ENCODE measurements around the gene KRTAP4-7.
"Not testable (repeated sequence)": the region's sequence is repeated elsewhere in the genome, so short reads cannot be mapped to it uniquely, and the experiment has no call there.

KRTAP4-7 gene

DNA sequence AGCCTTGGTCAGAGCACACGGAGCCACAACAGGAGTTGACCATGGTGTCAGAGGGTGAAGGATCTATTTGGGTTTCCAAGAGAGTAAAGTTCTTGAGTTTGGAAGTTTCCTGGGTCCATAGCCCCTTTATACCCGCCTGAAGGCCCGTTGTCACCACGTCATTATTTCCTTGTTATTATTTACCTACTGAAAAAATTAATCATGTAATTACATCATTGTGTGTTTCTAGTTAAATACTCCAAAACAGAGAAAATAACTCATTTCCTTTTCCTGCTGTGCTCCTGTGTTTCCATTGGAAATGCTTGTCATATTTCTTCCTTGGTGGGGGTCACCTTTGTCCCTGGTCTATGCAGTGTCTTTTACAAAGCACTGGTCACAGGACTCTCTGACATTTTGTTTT, 14.1 kb downstream of the KRTAP4-7 start, which contains the start of gene KRTAP4-8:
Gene KRTAP4-8 (minus strand): TSS at position 101 of the 400 bp plus-strand sequence. CDS start 58 bp downstream, at position 43.
- no peak for DNase-seq (ENCODE audit: low read depth, low spot score)
- H3K4me3 ChIP-seq (ENCODE audit: low read depth, low read length) = no peak within 1 kb of the TSS
- in situ Hi-C loops (cut with HindIII; ENCODE audit: low sequenced_read_pairs) = no loop called here
- TF ChIP-seq, protein P1, sequence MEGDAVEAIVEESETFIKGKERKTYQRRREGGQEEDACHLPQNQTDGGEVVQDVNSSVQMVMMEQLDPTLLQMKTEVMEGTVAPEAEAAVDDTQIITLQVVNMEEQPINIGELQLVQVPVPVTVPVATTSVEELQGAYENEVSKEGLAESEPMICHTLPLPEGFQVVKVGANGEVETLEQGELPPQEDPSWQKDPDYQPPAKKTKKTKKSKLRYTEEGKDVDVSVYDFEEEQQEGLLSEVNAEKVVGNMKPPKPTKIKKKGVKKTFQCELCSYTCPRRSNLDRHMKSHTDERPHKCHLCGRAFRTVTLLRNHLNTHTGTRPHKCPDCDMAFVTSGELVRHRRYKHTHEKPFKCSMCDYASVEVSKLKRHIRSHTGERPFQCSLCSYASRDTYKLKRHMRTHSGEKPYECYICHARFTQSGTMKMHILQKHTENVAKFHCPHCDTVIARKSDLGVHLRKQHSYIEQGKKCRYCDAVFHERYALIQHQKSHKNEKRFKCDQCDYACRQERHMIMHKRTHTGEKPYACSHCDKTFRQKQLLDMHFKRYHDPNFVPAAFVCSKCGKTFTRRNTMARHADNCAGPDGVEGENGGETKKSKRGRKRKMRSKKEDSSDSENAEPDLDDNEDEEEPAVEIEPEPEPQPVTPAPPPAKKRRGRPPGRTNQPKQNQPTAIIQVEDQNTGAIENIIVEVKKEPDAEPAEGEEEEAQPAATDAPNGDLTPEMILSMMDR (IDR thresholded peaks at IDR 0.05; ENCODE audit: low read depth, low read length) = no peak

DNA sequence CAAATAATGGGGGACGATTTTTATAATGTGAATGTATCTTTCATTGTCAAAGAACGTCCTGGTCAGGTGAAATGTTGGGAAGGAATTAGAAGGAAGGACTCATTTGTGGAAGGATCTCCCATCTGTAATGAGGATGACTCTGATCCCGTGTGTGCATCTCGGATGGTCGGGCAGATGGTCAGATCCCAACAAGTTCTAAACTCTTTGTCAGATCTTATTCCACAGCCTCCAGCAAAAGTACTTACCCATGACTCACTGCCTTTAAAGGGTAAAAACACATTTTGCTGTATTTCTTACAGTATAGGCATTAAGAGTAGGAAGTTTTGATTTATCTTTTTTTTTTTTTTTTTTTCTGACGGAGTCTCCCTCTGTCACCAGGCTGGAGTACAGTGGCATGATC, 14.5 kb downstream of the KRTAP4-7 start:
- in situ Hi-C loops (cut with HindIII; ENCODE audit: low sequenced_read_pairs) = no loop called here
- no peak overlapping the region for H3K4me3 ChIP-seq (ENCODE audit: low read depth, low read length)
- DNase-seq (ENCODE audit: low read depth, low spot score) = peak; percentile 31
- TF ChIP-seq, protein P1 (IDR thresholded peaks at IDR 0.05; ENCODE audit: low read depth, low read length) = no peak

DNA sequence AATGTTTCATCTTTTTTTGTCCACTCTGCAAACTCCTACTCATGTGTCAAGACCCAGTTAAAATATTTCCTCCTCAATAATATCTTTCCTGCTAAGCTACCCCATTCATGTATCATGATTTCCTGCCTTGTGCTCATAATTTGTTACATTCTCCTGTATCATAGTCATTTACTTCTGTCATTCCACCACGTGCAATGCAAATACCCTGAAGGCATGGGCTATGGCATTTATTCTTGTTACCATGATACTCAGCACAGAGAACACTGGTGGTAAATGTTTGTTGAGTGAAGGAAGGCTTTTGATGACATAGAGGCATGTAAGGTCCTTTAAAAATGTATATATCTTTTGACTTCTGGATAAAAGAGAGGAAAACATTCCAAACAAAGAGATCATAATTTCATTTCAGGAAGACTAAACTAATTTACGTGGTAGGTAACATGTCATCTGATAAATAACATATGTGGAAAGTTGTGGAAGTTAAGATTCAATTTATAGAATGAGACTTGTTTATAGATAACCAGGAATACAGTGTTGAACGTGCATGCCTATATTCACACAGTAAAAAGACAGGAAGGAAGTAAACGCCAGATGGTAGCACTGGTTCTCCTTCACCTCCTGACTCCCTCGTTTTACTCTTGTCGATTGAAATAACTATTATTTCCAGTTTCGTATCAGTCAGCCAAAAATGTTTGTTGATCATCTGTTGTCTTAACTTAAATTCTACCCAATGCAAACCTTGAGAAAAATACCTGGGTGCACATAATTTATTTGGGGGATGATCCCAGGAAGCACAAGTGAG, 15.9 kb downstream of the KRTAP4-7 start:
- not testable (repeated sequence) for H3K4me3 ChIP-seq (ENCODE audit: low read depth, low read length)

DNA sequence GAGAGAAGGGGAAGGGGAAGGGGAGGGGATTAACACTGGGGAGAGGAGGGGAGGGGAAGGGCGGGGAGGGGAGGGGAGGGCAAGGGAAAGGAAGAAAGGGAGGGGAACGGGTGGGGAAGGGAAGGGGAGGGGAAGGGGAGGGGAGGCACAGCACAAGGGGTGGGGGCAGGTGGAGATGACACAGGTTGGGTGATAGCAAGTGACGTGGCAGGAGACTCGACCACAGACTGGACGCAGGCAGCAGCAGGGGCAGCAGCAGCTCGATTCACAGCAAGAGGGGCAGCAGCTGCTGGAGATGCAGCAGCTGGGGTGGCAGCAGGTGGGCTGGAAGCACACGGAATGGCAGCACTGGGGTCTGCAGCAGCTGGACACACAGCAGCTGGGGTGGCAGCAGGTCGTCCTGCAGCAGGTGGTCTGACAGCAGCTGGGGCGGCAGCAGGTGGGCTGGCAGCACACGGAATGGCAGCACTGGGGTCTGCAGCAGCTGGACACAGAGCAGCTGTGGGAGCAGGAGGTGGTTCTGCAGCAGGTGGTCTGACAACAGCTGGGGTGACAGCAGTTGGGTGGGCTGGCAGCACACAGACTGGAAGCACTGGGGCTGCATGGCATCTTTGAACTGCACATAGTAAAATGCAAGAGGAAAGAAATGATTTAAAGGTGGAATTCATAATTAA, 17.8 kb downstream of the KRTAP4-7 start, which contains the start of gene KRTAP4-16:
Gene KRTAP4-16 (minus strand): TSS at position 624 of the 674 bp plus-strand sequence. CDS start 0 bp downstream, at position 624.
- TF ChIP-seq, protein P1 (IDR thresholded peaks at IDR 0.05; ENCODE audit: low read depth, low read length) = no peak
- H3K4me3 ChIP-seq (ENCODE audit: low read depth, low read length) = no peak within 1 kb of the TSS
- no peak for DNase-seq (ENCODE audit: low read depth, low spot score)
- in situ Hi-C loops (cut with HindIII; ENCODE audit: low sequenced_read_pairs) = no loop called here

More for the DNA sequence above, 15.9 kb downstream of the KRTAP4-7 start:
- peak; percentile 43 for DNase-seq (ENCODE audit: low read depth, low spot score)
- in situ Hi-C loops (cut with HindIII; ENCODE audit: low sequenced_read_pairs) = not testable (repeated sequence)

DNA sequence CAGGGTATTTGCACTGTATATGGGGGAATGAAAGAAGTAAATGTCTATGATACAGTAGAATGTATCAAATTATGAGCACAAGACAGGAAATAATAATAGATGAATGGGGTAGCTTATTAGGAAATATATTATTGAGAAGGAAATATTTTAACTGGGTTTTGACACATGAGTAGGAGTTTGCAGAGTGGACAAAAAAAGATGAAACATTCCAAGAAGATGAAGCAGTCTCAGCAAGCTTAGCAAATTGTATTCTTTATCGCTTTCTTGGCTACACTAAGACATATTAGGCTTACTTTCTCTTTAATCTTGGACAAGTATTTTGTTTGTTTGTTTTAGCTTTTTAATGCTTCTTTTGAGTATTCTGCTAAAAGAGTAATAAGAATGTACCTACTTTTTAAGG, 19.9 kb downstream of the KRTAP4-7 start:
- in situ Hi-C loops (cut with HindIII; ENCODE audit: low sequenced_read_pairs) = no loop called here
- TF ChIP-seq, protein P1 (IDR thresholded peaks at IDR 0.05; ENCODE audit: low read depth, low read length) = no peak

DNA sequence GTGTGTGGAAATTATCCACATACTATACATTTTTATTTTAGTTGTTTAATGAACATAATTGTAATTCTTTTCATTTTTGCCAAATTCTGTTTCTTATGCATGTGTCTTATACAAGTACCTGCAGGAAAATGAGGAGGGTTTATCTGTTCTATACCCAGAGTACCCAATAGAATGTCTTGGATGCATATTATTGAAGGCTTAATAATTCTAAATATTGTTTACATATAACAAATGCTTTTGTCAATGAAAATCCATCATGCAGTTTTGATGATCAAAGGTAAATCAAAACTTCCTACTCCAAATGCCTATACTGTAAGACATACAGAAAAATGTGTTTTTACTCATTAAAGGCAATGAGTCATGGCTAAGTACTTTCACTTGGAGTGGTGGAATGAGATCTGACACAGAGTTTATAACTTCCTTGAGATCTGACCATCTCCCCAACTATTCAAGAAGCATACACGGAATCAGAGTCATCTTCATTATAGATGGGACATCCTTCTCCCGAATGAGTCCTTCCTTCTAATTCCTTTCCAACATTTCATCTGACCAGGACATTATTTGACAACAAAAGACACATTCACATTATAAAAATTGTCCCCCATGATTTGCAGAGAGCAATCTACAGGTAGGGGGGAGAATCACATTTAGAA, 20.6 kb downstream of the KRTAP4-7 start:
- in situ Hi-C loops (cut with HindIII; ENCODE audit: low sequenced_read_pairs) = not testable (repeated sequence)

More for the DNA sequence above, 19.9 kb downstream of the KRTAP4-7 start:
- DNase-seq (ENCODE audit: low read depth, low spot score) = no peak
- H3K4me3 ChIP-seq (ENCODE audit: low read depth, low read length) = no peak overlapping the region

DNA sequence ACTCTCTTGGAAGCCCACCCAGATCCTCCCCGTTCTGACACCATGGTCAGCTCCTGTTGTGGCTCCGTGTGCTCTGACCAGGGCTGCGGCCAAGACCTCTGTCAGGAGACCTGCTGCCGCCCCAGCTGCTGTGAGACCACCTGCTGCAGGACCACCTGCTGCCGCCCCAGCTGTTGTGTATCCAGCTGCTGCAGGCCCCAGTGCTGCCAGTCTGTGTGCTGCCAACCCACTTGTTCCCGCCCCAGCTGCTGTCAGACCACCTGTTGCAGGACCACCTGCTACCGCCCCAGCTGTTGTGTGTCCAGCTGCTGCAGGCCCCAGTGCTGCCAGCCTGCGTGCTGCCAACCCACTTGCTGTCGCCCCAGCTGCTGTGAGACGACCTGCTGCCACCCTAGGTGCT, 21.4 kb downstream of the KRTAP4-7 start, which contains the start of gene KRTAP4-9:
Gene KRTAP4-9 (plus strand): TSS at position 43 of the 400 bp plus-strand sequence. CDS start 0 bp downstream, at position 43.
- in situ Hi-C loops (cut with HindIII; ENCODE audit: low sequenced_read_pairs); H3K4me3 ChIP-seq (ENCODE audit: low read depth, low read length); DNase-seq (ENCODE audit: low read depth, low spot score): not testable (repeated sequence)

More for the DNA sequence above, 20.6 kb downstream of the KRTAP4-7 start:
- peak; percentile 40 for DNase-seq (ENCODE audit: low read depth, low spot score)
- H3K4me3 ChIP-seq (ENCODE audit: low read depth, low read length) = not testable (repeated sequence)

Data from astrocyte of the spinal cord (primary cell).